Gastrocnemius medialis (tissue), 4 donors: Measurements from ENCODE around the gene FOXK1. TPM values are rescaled to one million over a fixed set of nuclear protein-coding genes. Genes with fewer than 3 reads are reported as not detected.

Experiments
- ATAC-seq, 2 donors: fragments of 150-250 bp; one replicate each; pipeline ENCODE4 v1.9.1; 2016
- DNase-seq, 2 donors: peaks; one replicate each; pipeline ENCODE4 v3.0.0-alpha.2; 2019
- H3K27ac ChIP-seq, 4 donors: fragments of 200-600 bp; sonication (generic); 1 replicate in 1 of 4; 2 replicates in 3 of 4; pipeline ENCODE4 v1.5.1; 2016 to 2018; ENCODE audit warnings: mild to moderate bottlenecking in 2 of 4, moderate library complexity in 1 of 4
- H3K27me3 ChIP-seq, 3 donors: fragments of 200-600 bp; sonication (generic) in 2 of 3; 1 replicate in 1 of 3; 2 replicates in 2 of 3; pipeline versions ENCODE4 v1.5.1 to v1.6.0; 2016 to 2019; ENCODE audit warnings: mild to moderate bottlenecking in 1 of 3, moderate library complexity in 1 of 3
- H3K36me3 ChIP-seq, 2 donors: fragments of 200-600 bp; sonication (generic) in 1 of 2; one replicate each; pipeline ENCODE4 v1.5.1; 2017 to 2018
- H3K4me1 ChIP-seq, 2 donors: fragments of 200-600 bp; sonication (generic) in 1 of 2; one replicate each; pipeline ENCODE4 v1.5.1; 2016 to 2017; ENCODE audit warnings: mild to moderate bottlenecking in 2 of 2
- H3K4me3 ChIP-seq, 4 donors: fragments of 200-600 bp; sonication (generic) in 3 of 4; 1 replicate in 1 of 4; 2 replicates in 3 of 4; pipeline ENCODE4 v1.5.1; 2016 to 2019; ENCODE audit warnings: mild to moderate bottlenecking in 2 of 4
- H3K9me3 ChIP-seq, 3 donors: fragments of 200-600 bp; sonication (generic) in 2 of 3; 1 replicate in 1 of 3; 2 replicates in 2 of 3; pipeline ENCODE4 v1.5.1; 2016 to 2019
- POLR2A ChIP-seq, 2 donors: fragments of 450-650 bp; IDR thresholded peaks; one replicate each; pipeline ENCODE4 v1.6.1; 2017; ENCODE audit warnings: antibody characterized with exemption in 2 of 2, mild to moderate bottlenecking in 2 of 2, moderate library complexity in 2 of 2
- in situ Hi-C, 4 donors: fragments of 200-750 bp; cut with MboI; loops; one replicate each; pipeline versions ENCODE4 v1.15.0 to v1.8.0; 2017; ENCODE audit warnings: low sequenced_read_pairs in 4 of 4
- intact Hi-C: fragments of 100-400 bp; cut with DNase I; formaldehyde crosslinking; loops from one replicate; pipeline ENCODE4 v1.15.1; 2023; ENCODE audit warnings: low total_unique reads
- total RNA-seq, 4 donors: library from RNA; depleted of rRNA; stranded (reverse); fragments of >200 nt; gene quantifications; one replicate each; pipeline versions ENCODE4 v1.1.0 to v1.2.3, GENCODE V29; 2016
- TF ChIP-seq, protein P1 (sequence below), 5 experiments: fragments of 450-650 bp in 3 of 5; fragments of 200-600 bp in 2 of 5; sonication (generic) in 2 of 5; IDR thresholded peaks in 4 of 5; conservative IDR thresholded peaks in 1 of 5; 1 replicate in 4 of 5; 2 replicates in 1 of 5; pipeline ENCODE4 v1.5.1; 2016 to 2019; ENCODE audit warnings: antibody characterized with exemption in 5 of 5, mild to moderate bottlenecking in 3 of 5, moderate library complexity in 3 of 5

FOXK1 gene
- total RNA-seq, 4 donors from 2014 or later, result 9.8 to 43.6 (median 18.8) TPM

DNA sequence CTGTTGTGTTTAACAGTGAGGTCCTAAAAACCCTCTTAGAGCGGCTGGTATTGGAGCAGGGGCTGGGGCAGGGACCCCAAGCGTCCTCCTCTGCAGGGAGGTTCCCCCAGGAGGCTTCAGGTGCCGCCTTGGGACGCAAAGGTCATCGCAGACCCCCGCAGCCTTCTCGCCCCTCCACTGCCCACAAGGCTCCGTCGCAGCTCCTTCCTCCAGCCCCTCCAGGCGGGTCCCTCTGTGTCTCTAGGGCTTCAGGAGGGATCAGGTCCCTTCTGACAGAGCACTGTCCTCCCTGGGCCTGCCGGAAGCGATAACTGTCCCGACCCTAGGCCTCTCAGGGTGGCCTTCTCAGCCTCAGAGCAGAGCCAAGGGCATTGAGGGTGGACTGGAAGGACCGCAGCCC lies 67.3 kb downstream of the FOXK1 start:
- TF ChIP-seq POLR2A (IDR thresholded peaks at IDR 0.05), result no peak
- TF ChIP-seq, protein P1, sequence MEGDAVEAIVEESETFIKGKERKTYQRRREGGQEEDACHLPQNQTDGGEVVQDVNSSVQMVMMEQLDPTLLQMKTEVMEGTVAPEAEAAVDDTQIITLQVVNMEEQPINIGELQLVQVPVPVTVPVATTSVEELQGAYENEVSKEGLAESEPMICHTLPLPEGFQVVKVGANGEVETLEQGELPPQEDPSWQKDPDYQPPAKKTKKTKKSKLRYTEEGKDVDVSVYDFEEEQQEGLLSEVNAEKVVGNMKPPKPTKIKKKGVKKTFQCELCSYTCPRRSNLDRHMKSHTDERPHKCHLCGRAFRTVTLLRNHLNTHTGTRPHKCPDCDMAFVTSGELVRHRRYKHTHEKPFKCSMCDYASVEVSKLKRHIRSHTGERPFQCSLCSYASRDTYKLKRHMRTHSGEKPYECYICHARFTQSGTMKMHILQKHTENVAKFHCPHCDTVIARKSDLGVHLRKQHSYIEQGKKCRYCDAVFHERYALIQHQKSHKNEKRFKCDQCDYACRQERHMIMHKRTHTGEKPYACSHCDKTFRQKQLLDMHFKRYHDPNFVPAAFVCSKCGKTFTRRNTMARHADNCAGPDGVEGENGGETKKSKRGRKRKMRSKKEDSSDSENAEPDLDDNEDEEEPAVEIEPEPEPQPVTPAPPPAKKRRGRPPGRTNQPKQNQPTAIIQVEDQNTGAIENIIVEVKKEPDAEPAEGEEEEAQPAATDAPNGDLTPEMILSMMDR (IDR thresholded peaks at IDR 0.05 in 4 of 5, conservative IDR thresholded peaks at IDR 0.05 in 1 of 5), result no peak
- Histone ChIP-seq H3K4me3 (no peak overlapping the region), H3K27ac (peak overlapping the region; percentile 88 to 94 (median 92)), H3K9me3 (no peaks in the 10 kb centered on the region), H3K27me3 (no peaks in the 10 kb centered on the region), H3K36me3 (peaks cover 0 to under 1% of the 10 kb centered on the region in 2 donors), H3K4me1 (peaks cover 18 to 30% of the 10 kb centered on the region in 2 donors)
- intact Hi-C loops, result no loop called here
- no peak for DNase-seq
- no peak for ATAC-seq
- in situ Hi-C loops, result loop anchor here in 2 of 4 donors (10.0 kb wide), 1 partner anchor 65 kb away; the partner anchor contains the start of gene FOXK1 (in 2 of the 2)

DNA sequence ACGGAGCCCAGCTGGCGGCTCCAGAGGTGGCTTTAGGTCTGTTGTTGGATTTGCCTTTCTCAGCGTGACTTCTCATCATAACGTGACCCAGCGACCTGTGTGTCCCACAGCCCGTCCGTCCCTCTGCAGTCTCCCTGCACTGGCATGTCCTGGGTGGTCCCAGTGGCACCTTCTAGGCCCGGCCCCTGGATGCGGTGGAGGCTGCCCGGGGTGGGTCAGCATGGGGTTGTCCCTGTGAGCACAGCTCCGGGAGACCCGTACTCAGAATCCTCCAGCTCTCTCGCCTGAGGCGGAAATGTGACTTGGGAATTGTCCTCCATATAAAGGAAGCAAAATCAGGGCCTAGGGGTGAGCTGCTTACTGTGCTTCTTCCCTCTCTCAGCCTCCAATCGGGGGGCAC lies 67.7 kb downstream of the FOXK1 start:
- Histone ChIP-seq H3K4me3 (no peak overlapping the region), H3K27me3 (no peaks in the 10 kb centered on the region), H3K36me3 (peaks cover 0 to 5% of the 10 kb centered on the region in 2 donors), H3K4me1 (peaks cover 14 to 27% of the 10 kb centered on the region in 2 donors), H3K9me3 (no peaks in the 10 kb centered on the region), H3K27ac (peak overlapping the region; percentile 88 to 94 (median 92))
- in situ Hi-C loops (loop anchor here in 3 of 4 donors (5.0 to 25.0 kb wide), 3 partner anchors 65 to 112 kb away; partner anchors contain the start of gene FOXK1 (in 3 of the 3)), intact Hi-C loops (no loop called here)
- no peak for DNase-seq
- ATAC-seq, result no peak
- no peak for TF ChIP-seq POLR2A (IDR thresholded peaks at IDR 0.05)
- TF ChIP-seq, protein P1 (IDR thresholded peaks at IDR 0.05 in 4 of 5, conservative IDR thresholded peaks at IDR 0.05 in 1 of 5), result no peak

DNA sequence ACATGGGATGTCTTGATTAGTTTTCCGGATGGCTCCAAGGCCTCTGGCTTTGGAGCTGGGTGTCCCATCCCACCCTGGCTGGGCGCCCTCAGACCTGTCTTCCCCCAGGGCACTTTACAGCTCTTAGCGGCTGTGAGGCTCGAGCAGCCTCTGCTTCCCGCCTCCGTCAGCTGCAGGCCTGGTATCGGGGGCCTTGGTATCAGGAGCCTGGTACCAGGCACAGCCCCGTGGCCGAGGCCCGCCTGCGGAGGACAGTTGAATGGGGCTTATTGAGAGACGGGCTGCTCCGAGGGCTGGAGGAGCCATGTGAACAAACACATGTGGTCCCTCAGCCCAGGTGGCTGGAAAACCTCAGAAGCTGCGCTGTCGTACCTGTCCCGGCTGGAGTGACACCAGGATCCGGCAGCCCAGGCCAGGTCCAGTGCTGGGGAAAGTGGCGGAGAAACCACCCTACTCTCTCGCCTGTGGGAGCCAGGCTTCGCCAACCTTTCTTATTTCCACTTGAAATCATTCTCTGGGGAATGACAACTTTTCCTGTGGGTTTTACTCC lies 69.4 kb downstream of the FOXK1 start:
- no peak for ATAC-seq
- no peaks in the 10 kb centered on the region for H3K9me3 ChIP-seq
- H3K4me1 ChIP-seq, result peaks cover 3 to 15% of the 10 kb centered on the region in 2 donors
- in situ Hi-C loops (loop anchor here in 2 of 4 donors (5.0 to 25.0 kb wide), 2 partner anchors 69 to 114 kb away; partner anchors contain the start of gene FOXK1 (in 1 of the 2)), intact Hi-C loops (no loop called here)
- TF ChIP-seq, protein P1 (IDR thresholded peaks at IDR 0.05 in 4 of 5, conservative IDR thresholded peaks at IDR 0.05 in 1 of 5), result no peak
- no peak for TF ChIP-seq POLR2A (IDR thresholded peaks at IDR 0.05)
- H3K27ac ChIP-seq, result peak overlapping the region in 1 of 4 donors; percentile 10
- H3K27me3 ChIP-seq, result no peaks in the 10 kb centered on the region
- H3K36me3 ChIP-seq, result peaks cover 0 to 22% of the 10 kb centered on the region in 2 donors
- no peak for DNase-seq
- H3K4me3 ChIP-seq, result no peak overlapping the region

DNA sequence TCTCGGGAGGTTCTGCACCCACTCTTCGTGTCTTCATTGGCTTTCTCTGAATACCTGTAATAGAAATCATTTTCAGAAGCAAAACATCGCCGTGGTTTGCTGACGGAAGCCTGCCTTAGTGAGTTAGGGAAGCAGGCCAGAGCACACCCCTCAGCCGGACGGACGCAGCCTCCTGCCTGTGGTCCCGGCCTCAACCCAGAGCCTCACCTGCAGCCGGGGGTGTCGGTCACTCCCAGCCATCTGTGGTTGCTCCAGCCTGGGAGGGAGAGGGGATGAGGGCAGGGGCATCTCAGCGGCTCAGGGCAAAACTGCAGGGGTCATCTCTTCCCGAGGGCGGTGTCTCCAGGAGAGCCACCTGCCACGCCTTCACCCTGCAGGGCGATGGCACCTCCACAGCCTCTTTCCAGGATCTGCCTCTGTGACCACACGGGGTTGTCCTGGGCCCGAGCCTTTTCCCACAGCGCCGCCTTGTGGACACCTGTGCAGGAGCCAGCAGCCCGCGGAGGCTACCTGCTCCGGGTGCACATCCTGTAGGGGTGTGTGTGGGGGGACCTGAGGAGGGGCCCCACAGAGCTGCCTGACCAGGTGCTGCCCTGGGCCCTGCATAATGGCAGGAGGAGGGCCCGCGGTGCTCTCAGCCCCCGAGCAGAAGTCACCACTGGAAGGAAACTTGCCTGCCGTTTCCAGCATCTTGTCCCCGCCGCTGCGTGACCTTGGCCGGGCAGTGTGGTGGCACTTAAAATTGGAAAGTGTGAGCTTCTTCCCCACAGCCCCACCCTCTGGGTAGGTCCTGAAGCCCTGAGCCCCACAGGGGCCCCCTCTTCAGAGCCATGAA lies 71.7 kb downstream of the FOXK1 start:
- Histone ChIP-seq H3K9me3 (no peaks in the 10 kb centered on the region), H3K36me3 (peaks cover 0 to 43% of the 10 kb centered on the region in 2 donors), H3K27me3 (no peaks in the 10 kb centered on the region), H3K4me1 (no peaks in the 10 kb centered on the region), H3K27ac (no peak overlapping the region), H3K4me3 (no peak overlapping the region)
- TF ChIP-seq, protein P1 (IDR thresholded peaks at IDR 0.05 in 4 of 5, conservative IDR thresholded peaks at IDR 0.05 in 1 of 5), result peak; percentile 82 to 96 (median 95)
- no peak for TF ChIP-seq POLR2A (IDR thresholded peaks at IDR 0.05)
- intact Hi-C loops, result loop anchor here (1.0 to 2.0 kb wide), 3 partner anchors 71 to 144 kb away; partner anchors contain the start of gene FOXK1
- ATAC-seq, result peak; percentile 87 to 95
- in situ Hi-C loops, result loop anchor here in 2 of 4 donors (5.0 to 25.0 kb wide), 2 partner anchors 72 to 117 kb away; partner anchors contain the start of gene FOXK1 (in 1 of the 2)
- DNase-seq, result peak; percentile 65 to 66
